Upper lobe of left lung (tissue), 6 donors: ENCODE measurements around the gene SLAMF7. TPM values are rescaled to one million over a fixed set of nuclear protein-coding genes. Genes with fewer than 3 reads are reported as not detected.

Experiments
- ATAC-seq, 2 donors: fragments of 200-7000 bp; cut with Tn5 transposase; one replicate each; pipeline ENCODE4 v1.9.1; 2022; ENCODE audit warnings: mild to moderate bottlenecking in 2 of 2, moderate library complexity in 2 of 2; ENCODE audit not compliant: low FRiP score in 2 of 2
- DNase-seq, 2 donors: peaks; one replicate each; pipeline ENCODE4 v3.0.0-alpha.2; 2019 to 2020
- H3K27ac ChIP-seq, 4 donors: fragments of 200-600 bp; sonication (generic); one replicate each; pipeline ENCODE4 v1.5.1; 2016 to 2019
- H3K27me3 ChIP-seq, 4 donors: fragments of 200-600 bp; sonication (generic); one replicate each; pipeline ENCODE4 v1.5.1; 2017 to 2019
- H3K36me3 ChIP-seq, 4 donors: fragments of 200-600 bp; sonication (generic); one replicate each; pipeline ENCODE4 v1.5.1; 2016 to 2019
- H3K4me1 ChIP-seq, 4 donors: fragments of 200-600 bp; sonication (generic); one replicate each; pipeline ENCODE4 v1.5.1; 2018 to 2019
- H3K4me3 ChIP-seq, 4 donors: fragments of 200-600 bp; sonication (generic); one replicate each; pipeline ENCODE4 v1.5.1; 2017 to 2019; ENCODE audit warnings: mild to moderate bottlenecking in 2 of 4, moderate library complexity in 1 of 4
- H3K9me3 ChIP-seq, 4 donors: fragments of 200-600 bp; sonication (generic); one replicate each; pipeline ENCODE4 v1.5.1; 2018 to 2019
- CTCF ChIP-seq, 6 experiments: fragments of 450-650 bp in 4 of 6; fragments of 200-600 bp in 2 of 6; sonication (generic) in 2 of 6; IDR thresholded peaks; one replicate each; pipeline ENCODE4 v1.5.1; 2016 to 2019; ENCODE audit warnings: antibody characterized with exemption in 6 of 6
- EP300 ChIP-seq, 4 donors: sonication (generic); formaldehyde crosslinking; IDR thresholded peaks; one replicate each; pipeline ENCODE4 v1.5.1; 2017; ENCODE audit warnings: antibody characterized with exemption in 4 of 4, control low read depth in 2 of 4
- POLR2A ChIP-seq, 4 donors: fragments of 450-650 bp; IDR thresholded peaks; one replicate each; pipeline ENCODE4 v1.5.1; 2016 to 2017; ENCODE audit warnings: antibody characterized with exemption in 4 of 4, mild to moderate bottlenecking in 2 of 4
- POLR2AphosphoS5 ChIP-seq, 2 donors: sonication (generic); formaldehyde crosslinking; IDR thresholded peaks; one replicate each; pipeline ENCODE4 v1.5.1; 2017; ENCODE audit warnings: antibody characterized with exemption in 2 of 2
- WGBS, 2 donors: methylation state at CpG; one replicate each; pipeline ENCODE4 v1.1.5; 2017 to 2018; 5-methylcytosine and 5-hydroxymethylcytosine counted together
- total RNA-seq, 6 donors: library from RNA; depleted of rRNA in 4 of 6; stranded (reverse); fragments of >200 nt in 4 of 6; gene quantifications; one replicate each; pipeline versions ENCODE4 v1.1.0 to v1.2.1, GENCODE V29; 2016 to 2021
- donor health status: DM: no; HTN: no; CAD: no; lungs with moderate emphysema.
- donor health status: DM: no; HTN: yes; CAD: no; lungs with severe emphysema.

The SLAMF7 gene
- total RNA-seq, 6 donors from 2014 or later, result 0.67 to 17.2 (median 3.5) TPM

GRCh38 chr1:160748181-160748877, 9.3 kb downstream of the SLAMF7 start:
- DNase-seq (no peak), ATAC-seq (no peak)
- TF ChIP-seq CTCF (IDR thresholded peaks at IDR 0.05) (no peak), EP300 (IDR thresholded peaks at IDR 0.05) (no peak), POLR2A (IDR thresholded peaks at IDR 0.05) (no peak), POLR2AphosphoS5 (IDR thresholded peaks at IDR 0.05) (no peak)
- Histone ChIP-seq H3K9me3 (no peaks in the 10 kb centered on the region), H3K36me3 (no peaks in the 10 kb centered on the region), H3K4me1 (peaks cover 0 to 4% (median 0%) of the 10 kb centered on the region in 4 donors), H3K27me3 (no peaks in the 10 kb centered on the region), H3K4me3 (no peak overlapping the region), H3K27ac (no peak overlapping the region)
- WGBS, 2 donors, result 87 to 89% methylated on average over 8 to 10 of the region's 10 CpGs

DNA sequence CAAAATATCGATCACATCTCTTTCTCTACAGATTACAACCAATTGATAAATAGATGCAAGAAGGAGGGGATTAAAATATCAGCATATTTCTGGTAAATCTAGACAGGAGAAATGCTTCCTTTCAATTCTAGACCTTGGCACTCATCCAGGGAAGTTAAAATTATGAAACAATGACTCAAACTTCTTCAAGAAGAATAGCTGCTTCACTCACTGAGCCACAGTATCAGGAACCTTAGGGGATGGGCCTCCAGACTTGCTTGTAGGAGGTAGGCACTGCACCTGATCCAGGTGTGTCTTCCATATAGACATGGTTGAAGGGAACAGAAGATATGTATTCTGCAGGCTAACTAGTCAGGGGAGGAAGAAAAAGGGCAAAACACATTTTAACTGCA, 9.8 kb downstream of the SLAMF7 start:
- no peaks in the 10 kb centered on the region for H3K36me3 ChIP-seq
- no peaks in the 10 kb centered on the region for H3K27me3 ChIP-seq
- TF ChIP-seq EP300 (IDR thresholded peaks at IDR 0.05) (no peak), CTCF (IDR thresholded peaks at IDR 0.05) (no peak), POLR2AphosphoS5 (IDR thresholded peaks at IDR 0.05) (no peak), POLR2A (IDR thresholded peaks at IDR 0.05) (no peak)
- 85 to 98% methylated on average over 1 of the region's 1 CpG for WGBS, 2 donors
- DNase-seq (no peak), ATAC-seq (no peak)
- H3K4me3 ChIP-seq, result no peak overlapping the region
- peaks cover 0 to 4% (median 0%) of the 10 kb centered on the region in 4 donors for H3K4me1 ChIP-seq
- H3K27ac ChIP-seq, result no peak overlapping the region
- no peaks in the 10 kb centered on the region for H3K9me3 ChIP-seq

DNA sequence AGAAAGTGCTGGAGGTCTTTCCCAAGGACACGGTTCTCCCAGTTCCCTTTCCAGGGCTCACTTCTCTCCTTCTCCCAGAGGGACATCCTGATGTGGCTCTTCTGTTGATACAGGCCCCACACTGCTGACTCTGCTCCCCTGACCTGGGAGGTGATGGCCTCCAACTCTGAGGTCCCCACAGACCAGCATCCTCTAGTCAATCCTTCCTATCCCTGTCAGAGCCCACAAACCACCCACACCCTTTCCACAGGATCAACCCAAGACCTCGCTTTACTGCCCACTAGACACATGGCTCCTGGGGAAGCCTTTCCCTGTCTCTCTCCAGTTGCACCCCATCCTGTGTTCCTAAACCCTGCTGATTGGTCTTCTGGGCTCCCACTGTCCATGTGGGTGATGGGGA, 11.6 kb downstream of the SLAMF7 start:
- Histone ChIP-seq H3K4me1 (peaks cover 0 to 4% (median 0%) of the 10 kb centered on the region in 4 donors), H3K9me3 (no peaks in the 10 kb centered on the region), H3K27me3 (no peaks in the 10 kb centered on the region), H3K27ac (no peak overlapping the region), H3K36me3 (no peaks in the 10 kb centered on the region), H3K4me3 (no peak overlapping the region)
- ATAC-seq, result peak in 1 of 2 donors; percentile 37
- TF ChIP-seq POLR2A (IDR thresholded peaks at IDR 0.05) (no peak), EP300 (IDR thresholded peaks at IDR 0.05) (no peak), POLR2AphosphoS5 (IDR thresholded peaks at IDR 0.05) (no peak), CTCF (IDR thresholded peaks at IDR 0.05) (no peak)
- no peak for DNase-seq
- WGBS, 2 donors, result 79 to 86% methylated on average over 2 of the region's 2 CpGs

GRCh38 chr1:160752406-160752805, 13.4 kb downstream of the SLAMF7 start:
- no peak for TF ChIP-seq POLR2AphosphoS5 (IDR thresholded peaks at IDR 0.05)
- ATAC-seq (no peak), DNase-seq (no peak)
- Histone ChIP-seq H3K9me3 (no peaks in the 10 kb centered on the region), H3K4me3 (no peak overlapping the region), H3K27me3 (no peaks in the 10 kb centered on the region), H3K4me1 (peaks cover 0 to 4% (median 0%) of the 10 kb centered on the region in 4 donors), H3K27ac (no peak overlapping the region), H3K36me3 (no peaks in the 10 kb centered on the region)
- 70 to 75% methylated on average over 3 of the region's 3 CpGs for WGBS, 2 donors

- H3K4me3 ChIP-seq, result no peak overlapping the region
- TF ChIP-seq CTCF (IDR thresholded peaks at IDR 0.05) (no peak), POLR2A (IDR thresholded peaks at IDR 0.05) (no peak), POLR2AphosphoS5 (IDR thresholded peaks at IDR 0.05) (no peak), EP300 (IDR thresholded peaks at IDR 0.05) (no peak)
- 48 to 50% methylated on average over 5 of the region's 5 CpGs for WGBS, 2 donors
- ATAC-seq (no peak), DNase-seq (no peak)
- no peaks in the 10 kb centered on the region for H3K27me3 ChIP-seq
- H3K36me3 ChIP-seq, result no peaks in the 10 kb centered on the region
- H3K4me1 ChIP-seq, result peaks cover 0 to 4% (median 0%) of the 10 kb centered on the region in 4 donors
- H3K9me3 ChIP-seq, result no peaks in the 10 kb centered on the region
- no peak overlapping the region for H3K27ac ChIP-seq
These were observed 13.9 kb downstream of the SLAMF7 start for GRCh38 chr1:160752924-160753323.
